Peyer's patch (tissue), 4 donors: Measurements from ENCODE around the gene ENO1.
"Not testable (repeated sequence)": the region's sequence is repeated elsewhere in the genome, so short reads cannot be mapped to it uniquely, and the experiment has no call there.

Source experiments
- POLR2A ChIP-seq, 2 donors: fragments of 450-650 bp; IDR thresholded peaks; one replicate each; pipeline ENCODE4 v1.5.1; 2017; ENCODE audit warnings: antibody characterized with exemption in 2 of 2, mild to moderate bottlenecking in 2 of 2, moderate library complexity in 2 of 2
- TF ChIP-seq, protein P1 (sequence below), 6 experiments: fragments of 450-650 bp in 4 of 6; fragments of 200-600 bp in 2 of 6; sonication (generic) in 1 of 6; IDR thresholded peaks; one replicate each; pipeline ENCODE4 v1.5.1; 2017 to 2019; ENCODE audit warnings: antibody characterized with exemption in 6 of 6, mild to moderate bottlenecking in 3 of 6, moderate library complexity in 1 of 6

DNA sequence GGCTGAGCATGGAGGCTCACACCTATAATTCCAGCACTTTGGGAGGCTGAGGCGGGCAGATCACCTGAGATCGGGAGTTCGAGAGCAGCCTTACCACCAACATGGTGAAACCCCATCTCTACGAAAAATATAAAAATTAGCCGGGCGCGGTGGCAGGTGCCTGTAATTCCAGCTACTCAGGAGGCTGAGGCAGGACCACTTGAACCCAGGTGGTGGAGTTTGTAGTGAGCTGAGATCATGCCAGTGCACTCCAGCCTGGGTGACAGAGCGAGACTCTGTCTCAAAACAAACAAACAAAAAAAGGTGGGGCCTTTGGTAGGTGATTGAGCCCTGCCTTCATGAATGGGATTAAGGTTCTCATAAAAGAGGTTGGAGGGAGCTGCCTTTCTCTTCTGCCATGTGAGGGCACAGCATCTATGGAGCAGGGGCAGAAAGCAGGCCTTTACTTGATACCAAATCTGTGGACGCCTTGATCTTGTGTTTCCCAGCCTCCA lies 7.6 kb upstream of the ENO1 start:
- TF ChIP-seq, protein P1, sequence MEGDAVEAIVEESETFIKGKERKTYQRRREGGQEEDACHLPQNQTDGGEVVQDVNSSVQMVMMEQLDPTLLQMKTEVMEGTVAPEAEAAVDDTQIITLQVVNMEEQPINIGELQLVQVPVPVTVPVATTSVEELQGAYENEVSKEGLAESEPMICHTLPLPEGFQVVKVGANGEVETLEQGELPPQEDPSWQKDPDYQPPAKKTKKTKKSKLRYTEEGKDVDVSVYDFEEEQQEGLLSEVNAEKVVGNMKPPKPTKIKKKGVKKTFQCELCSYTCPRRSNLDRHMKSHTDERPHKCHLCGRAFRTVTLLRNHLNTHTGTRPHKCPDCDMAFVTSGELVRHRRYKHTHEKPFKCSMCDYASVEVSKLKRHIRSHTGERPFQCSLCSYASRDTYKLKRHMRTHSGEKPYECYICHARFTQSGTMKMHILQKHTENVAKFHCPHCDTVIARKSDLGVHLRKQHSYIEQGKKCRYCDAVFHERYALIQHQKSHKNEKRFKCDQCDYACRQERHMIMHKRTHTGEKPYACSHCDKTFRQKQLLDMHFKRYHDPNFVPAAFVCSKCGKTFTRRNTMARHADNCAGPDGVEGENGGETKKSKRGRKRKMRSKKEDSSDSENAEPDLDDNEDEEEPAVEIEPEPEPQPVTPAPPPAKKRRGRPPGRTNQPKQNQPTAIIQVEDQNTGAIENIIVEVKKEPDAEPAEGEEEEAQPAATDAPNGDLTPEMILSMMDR (IDR thresholded peaks at IDR 0.05) = not testable (repeated sequence)
- not testable (repeated sequence) for TF ChIP-seq POLR2A (IDR thresholded peaks at IDR 0.05)
